Pulmonary artery endothelial cell (primary cell): Measurements from ENCODE around the gene ATP6V0B. TPM values are rescaled to one million over a fixed set of nuclear protein-coding genes. Genes with fewer than 3 reads are reported as not detected.

Source experiments
- DNase-seq: peaks from one replicate; pipeline ENCODE4 v3.0.0-alpha.2; 2011; ENCODE audit warnings: low read depth, low spot score
- total RNA-seq: library from RNA; depleted of rRNA; stranded (reverse); fragments of >200 nt; gene quantifications from 2 replicates; pipeline ENCODE4 v1.2.3, GENCODE V29; 2014

Gene ATP6V0B
- total RNA-seq, 1 donor from 2014 or later, result 96.9 TPM

GRCh38 chr1:43984855-43985254, 10.1 kb downstream of the ATP6V0B start:
- DNase-seq, result no peak

- DNase-seq, result no peak
These were observed 11.3 kb downstream of the ATP6V0B start for GRCh38 chr1:43985984-43986595.

GRCh38 chr1:43986712-43987111, 12.0 kb downstream of the ATP6V0B start:
- no peak for DNase-seq

GRCh38 chr1:43987159-43987902, 12.6 kb downstream of the ATP6V0B start:
- DNase-seq, result no peak

DNA sequence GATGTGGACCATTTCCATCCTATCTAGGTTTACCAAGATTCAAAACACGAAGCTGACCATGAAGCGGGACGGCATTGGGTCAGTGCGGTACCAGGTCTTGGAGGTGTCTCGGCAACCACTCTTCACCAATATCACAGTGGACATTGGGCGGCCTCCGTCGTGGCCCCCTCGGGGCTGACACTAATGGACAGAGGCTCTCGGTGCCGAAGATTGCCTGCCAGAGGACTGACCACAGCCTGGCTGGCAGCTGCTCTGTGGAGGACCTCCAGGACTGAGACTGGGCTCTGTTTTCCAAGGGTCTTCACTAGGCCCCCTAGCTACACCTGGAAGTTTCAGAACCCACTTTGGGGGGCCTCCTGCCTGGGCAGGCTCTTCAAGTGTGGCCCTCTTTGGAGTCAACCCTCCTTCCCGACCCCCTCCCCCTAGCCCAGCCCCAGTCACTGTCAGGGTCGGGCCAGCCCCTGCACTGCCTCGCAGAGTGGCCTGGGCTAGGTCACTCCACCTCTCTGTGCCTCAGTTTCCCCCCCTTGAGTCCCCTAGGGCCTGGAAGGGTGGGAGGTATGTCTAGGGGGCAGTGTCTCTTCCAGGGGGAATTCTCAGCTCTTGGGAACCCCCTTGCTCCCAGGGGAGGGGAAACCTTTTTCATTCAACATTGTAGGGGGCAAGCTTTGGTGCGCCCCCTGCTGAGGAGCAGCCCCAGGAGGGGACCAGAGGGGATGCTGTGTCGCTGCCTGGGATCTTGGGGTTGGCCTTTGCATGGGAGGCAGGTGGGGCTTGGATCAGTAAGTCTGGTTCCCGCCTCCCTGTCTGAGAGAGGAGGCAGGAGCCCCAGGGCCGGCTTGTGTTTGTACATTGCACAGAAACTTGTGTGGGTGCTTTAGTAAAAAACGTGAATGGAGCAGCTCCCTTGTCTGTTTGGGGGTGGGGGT, 15.8 kb downstream of the ATP6V0B start:
- DNase-seq, result no peak

DNA sequence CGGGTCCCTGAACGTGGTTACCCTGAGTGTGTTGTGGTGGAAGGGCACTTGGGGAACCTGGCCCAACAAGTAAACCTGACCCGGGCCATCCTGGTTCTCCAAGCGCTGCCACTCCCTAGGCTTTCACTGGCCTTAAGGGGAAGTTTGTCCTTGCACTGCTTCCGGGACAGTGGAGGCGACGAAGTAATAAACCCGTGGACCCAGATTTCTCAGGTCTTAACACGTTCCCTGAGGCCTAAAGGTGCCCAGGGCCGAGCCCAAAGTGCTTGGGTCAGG, 16.4 kb downstream of the ATP6V0B start:
- DNase-seq, result no peak

GRCh38 chr1:43991476-43992231, 16.9 kb downstream of the ATP6V0B start, which contains the start of gene CCDC24:
Gene CCDC24, plus strand, starts transcription at chr1:43991599. Its CDS starts 280 bp downstream, at chr1:43991879.
- DNase-seq, result no peak

- no peak for DNase-seq
These were observed 17.7 kb downstream of the ATP6V0B start for GRCh38 chr1:43992232-43992995.

DNA sequence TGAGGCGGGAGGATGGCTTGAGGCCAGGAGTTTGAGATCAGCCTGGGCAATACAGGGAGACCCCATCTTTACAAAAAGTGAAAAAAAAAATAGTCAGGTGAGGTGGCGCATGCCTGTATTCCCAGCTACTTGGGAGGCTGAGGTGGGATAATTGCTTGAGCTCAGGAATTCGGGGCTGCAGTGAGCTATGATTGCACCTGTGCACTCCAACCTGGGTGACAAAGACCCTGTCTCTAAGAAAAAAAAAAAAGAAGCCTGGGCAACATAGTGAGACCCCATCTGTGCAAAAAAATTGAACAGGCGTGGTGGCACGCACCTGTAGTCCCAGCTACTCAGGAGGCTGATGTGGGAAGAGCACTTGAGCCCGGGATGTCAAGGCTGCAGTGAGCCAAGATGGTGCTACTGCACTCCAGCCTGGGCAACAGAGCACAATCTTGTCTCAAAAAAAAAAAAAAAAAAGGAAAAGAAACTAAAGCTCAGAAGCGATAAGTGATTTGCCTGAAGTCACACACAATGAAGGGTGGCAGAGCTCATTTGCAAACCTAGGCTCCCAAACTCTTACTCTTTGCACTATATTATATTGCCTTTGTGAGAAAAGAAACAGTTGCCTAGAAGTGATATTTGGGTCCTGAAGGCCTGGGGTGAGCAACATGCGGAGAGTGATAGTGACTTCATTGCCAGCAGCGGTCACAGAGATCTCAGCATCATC, 18.6 kb downstream of the ATP6V0B start:
- no peak for DNase-seq

DNA sequence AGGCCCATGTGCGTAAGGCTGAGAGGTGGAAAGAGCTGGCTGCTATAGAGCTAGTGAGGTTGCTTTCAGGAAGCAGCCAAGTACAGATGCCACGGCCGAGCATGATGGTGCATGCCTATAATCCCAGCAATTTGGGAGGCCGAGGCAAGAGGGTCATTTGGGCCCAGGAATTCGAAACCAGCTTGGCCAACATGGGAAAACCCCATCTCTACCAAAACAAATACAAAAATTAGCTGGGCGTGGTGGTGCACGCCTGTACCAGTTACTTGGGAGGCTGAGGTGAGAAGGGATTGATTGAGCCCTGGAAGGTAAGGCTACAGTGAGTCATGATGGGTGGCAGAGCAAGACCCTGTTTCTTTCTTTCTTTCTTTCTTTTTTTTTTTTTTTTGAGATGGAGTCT, 19.3 kb downstream of the ATP6V0B start:
- DNase-seq, result no peak

DNA sequence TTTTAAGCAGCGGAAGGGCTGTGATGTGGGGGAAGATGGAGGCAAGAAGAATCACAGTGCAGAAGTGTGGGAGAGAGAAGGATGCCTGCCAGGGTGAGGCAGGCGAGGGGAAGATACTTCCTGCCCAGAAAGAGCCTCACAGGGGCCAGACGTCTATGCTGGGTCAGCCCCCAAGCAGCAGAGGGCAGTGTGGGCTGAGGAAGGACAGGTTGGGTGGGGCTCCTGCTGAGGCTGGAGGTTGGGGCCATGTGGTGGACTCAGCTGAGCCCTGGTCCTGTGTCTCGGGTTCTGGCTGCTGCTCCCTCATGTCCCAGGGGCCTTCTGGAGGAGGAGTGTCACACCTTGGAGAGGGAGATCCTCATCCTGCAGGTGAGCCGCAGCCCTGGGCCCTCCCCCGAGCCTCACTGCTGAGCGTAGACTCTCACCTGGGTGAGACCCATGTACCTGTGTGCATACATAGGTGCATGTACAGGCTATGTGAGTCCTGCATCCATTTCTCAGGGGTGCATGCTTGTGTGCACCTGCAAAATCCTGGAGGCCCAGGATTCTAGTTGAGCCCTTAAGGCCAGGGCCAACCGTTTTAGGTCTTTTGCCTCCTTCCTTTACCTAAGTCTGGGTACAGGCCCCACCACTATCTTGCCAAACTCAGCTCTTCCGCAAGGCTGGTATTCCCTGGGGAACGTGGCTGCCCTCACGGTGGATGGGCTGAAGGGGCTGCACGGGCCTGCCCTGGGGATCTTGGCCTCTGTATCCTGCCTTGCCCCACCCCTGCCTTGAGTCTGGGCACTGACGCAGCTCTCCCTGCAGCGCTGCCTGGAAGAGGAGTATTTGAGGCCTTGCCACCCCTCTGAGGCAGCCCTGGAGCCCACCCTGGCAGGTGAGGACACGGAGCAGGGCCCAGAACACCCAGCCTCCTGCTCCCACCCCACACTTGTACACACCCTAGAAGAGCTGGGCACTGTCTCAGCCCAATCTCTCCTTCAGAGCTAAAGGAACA, 20.3 kb downstream of the ATP6V0B start:
- no peak for DNase-seq

- DNase-seq, result no peak
These were observed 21.4 kb downstream of the ATP6V0B start for GRCh38 chr1:43995984-43996732.

DNA sequence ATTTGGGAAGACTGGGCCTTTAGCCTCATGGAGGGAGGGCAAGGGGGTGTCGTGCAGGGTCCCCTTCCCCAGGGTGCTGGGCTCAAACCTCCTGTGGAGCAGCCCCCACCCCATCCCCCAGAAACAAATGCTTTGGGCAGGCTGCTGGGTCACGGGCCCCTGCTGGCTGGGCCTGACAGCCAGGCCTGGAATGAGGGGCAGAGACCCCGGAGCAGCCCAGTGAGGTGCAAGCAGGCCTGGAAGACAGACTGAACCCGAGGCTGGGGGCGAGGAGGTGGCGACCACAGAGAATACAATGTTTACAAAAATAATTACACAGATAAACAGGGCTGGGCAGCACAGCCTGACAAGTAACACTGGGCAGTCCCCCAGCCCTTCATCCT, 22.0 kb downstream of the ATP6V0B start:
- DNase-seq, result no peak

DNA sequence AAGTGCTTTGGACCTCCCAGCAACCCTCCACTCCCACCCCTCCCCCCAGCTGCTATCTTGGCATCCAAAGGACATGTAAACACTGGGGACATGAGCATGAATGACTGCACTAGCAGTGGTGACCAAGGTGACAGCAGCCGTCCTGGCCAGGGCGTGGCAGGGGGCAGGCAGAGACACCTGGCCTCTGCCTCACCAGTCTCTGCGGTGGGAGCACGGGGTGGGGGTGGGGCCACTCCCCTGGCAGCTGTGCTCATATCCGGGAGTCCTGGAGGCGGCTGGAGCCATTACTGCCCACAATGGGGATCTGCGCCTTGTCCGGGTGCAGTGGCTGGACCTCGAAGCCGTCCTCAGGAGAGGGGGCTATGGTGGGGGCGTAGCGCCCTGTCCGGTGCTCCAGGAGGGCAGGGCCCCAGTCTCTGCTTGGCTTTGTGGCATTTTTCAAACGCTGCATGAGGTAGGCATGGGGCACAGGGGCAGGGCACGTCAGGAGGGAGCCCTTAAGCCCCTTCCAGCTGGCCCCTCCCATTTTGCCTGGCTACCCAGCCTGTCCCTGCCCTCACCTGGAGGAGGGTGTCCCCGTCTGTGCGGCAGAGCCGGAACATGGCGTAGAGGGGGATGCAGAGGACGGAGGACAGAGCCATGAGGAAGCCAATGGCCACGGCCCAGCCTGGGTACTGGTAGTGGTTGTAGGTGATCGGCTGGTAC, 22.7 kb downstream of the ATP6V0B start:
- no peak for DNase-seq

- no peak for DNase-seq
These were observed 23.2 kb downstream of the ATP6V0B start for GRCh38 chr1:43998000-43998378.

DNA sequence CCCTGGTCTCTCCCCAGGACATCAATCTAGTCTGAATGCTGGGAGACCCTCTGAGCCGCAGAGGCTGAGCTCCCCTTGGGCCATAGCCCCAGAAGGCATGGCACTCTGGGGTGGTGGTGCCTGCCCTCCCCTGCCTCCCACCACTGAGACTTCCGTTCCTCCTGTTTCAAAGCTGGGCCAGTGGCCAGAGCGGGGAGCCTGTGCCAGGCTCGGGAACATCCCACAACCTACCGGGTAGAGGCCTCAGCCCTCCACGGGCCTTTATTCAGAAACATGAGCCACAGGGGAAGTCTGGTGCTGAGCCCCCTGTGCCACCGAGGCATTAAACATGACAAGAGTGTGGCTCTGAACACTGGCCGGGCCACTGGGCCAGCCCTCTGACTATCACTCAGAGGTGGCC, 24.7 kb downstream of the ATP6V0B start:
- no peak for DNase-seq

- DNase-seq, result no peak
These were observed 25.4 kb downstream of the ATP6V0B start for GRCh38 chr1:44000122-44000665.
